Activated naive CD8-positive, alpha-beta T cell (primary cell): ENCODE results near the gene GSTT2.
"Not testable (repeated sequence)": the region's sequence is repeated elsewhere in the genome, so short reads cannot be mapped to it uniquely, and the experiment has no call there.

Experiments used
- H3K27ac Mint-ChIP-seq: one replicate; pipeline ENCODE4 v1.8.0; 2021; ENCODE audit warnings: mixed read lengths
- H3K27me3 Mint-ChIP-seq: one replicate; pipeline ENCODE4 v1.8.0; 2021; ENCODE audit warnings: mixed read lengths
- H3K36me3 Mint-ChIP-seq: one replicate; pipeline ENCODE4 v1.8.0; 2021; ENCODE audit warnings: mixed read lengths
- H3K4me1 Mint-ChIP-seq: one replicate; pipeline ENCODE4 v1.8.0; 2021; ENCODE audit warnings: low read depth, mixed read lengths
- H3K4me3 Mint-ChIP-seq: one replicate; pipeline ENCODE4 v1.8.0; 2021; ENCODE audit warnings: mild to moderate bottlenecking, mixed read lengths
- H3K9me3 Mint-ChIP-seq: one replicate; pipeline ENCODE4 v1.8.0; 2021; ENCODE audit warnings: low read depth, mixed read lengths

GSTT2 gene

GRCh38 chr22:23979557-23980240, at the start of gene GSTT2:
GSTT2 (plus strand) TSS chr22:23980134.
- H3K4me1 Mint-ChIP-seq, H3K27ac Mint-ChIP-seq, H3K36me3 Mint-ChIP-seq, H3K27me3 Mint-ChIP-seq, H3K9me3 Mint-ChIP-seq, H3K4me3 Mint-ChIP-seq: not testable (repeated sequence)

GRCh38 chr22:23938328-23939016, 41.5 kb upstream of the GSTT2 start:
- Mint-ChIP-seq H3K27me3 (no peaks in the 10 kb centered on the region), H3K4me3 (no peak overlapping the region)

GRCh38 chr22:23939017-23939357, 40.9 kb upstream of the GSTT2 start:
- Mint-ChIP-seq H3K9me3 (no peaks in the 10 kb centered on the region), H3K4me3 (no peak overlapping the region), H3K4me1 (no peaks in the 10 kb centered on the region), H3K27ac (no peak overlapping the region), H3K36me3 (no peaks in the 10 kb centered on the region), H3K27me3 (no peaks in the 10 kb centered on the region)

More at GRCh38 chr22:23938328-23939016, 41.5 kb upstream of the GSTT2 start:
- no peaks in the 10 kb centered on the region for H3K9me3 Mint-ChIP-seq
- no peaks in the 10 kb centered on the region for H3K4me1 Mint-ChIP-seq
- H3K27ac Mint-ChIP-seq: no peak overlapping the region
- H3K36me3 Mint-ChIP-seq: no peaks in the 10 kb centered on the region

- not testable (repeated sequence) for H3K4me3 Mint-ChIP-seq, H3K4me1 Mint-ChIP-seq, H3K9me3 Mint-ChIP-seq, H3K27ac Mint-ChIP-seq, H3K36me3 Mint-ChIP-seq, H3K27me3 Mint-ChIP-seq
Measured at GRCh38 chr22:23940166-23940565, 39.8 kb upstream of the GSTT2 start.

- not testable (repeated sequence) for H3K27ac Mint-ChIP-seq, H3K27me3 Mint-ChIP-seq, H3K4me3 Mint-ChIP-seq, H3K4me1 Mint-ChIP-seq, H3K36me3 Mint-ChIP-seq, H3K9me3 Mint-ChIP-seq
Measured at GRCh38 chr22:23947391-23947790, 32.5 kb upstream of the GSTT2 start.

- H3K27ac Mint-ChIP-seq, H3K4me1 Mint-ChIP-seq, H3K4me3 Mint-ChIP-seq, H3K27me3 Mint-ChIP-seq, H3K9me3 Mint-ChIP-seq, H3K36me3 Mint-ChIP-seq: not testable (repeated sequence)
Measured at GRCh38 chr22:23949764-23950163, 30.2 kb upstream of the GSTT2 start.

GRCh38 chr22:23951383-23951782, 28.6 kb upstream of the GSTT2 start:
- not testable (repeated sequence) for H3K36me3 Mint-ChIP-seq, H3K4me3 Mint-ChIP-seq, H3K4me1 Mint-ChIP-seq, H3K27me3 Mint-ChIP-seq, H3K27ac Mint-ChIP-seq, H3K9me3 Mint-ChIP-seq

- H3K9me3 Mint-ChIP-seq, H3K4me3 Mint-ChIP-seq, H3K27me3 Mint-ChIP-seq, H3K27ac Mint-ChIP-seq, H3K4me1 Mint-ChIP-seq, H3K36me3 Mint-ChIP-seq: not testable (repeated sequence)
Measured at GRCh38 chr22:23952794-23953405, 27.0 kb upstream of the GSTT2 start.

GRCh38 chr22:23953485-23953884, 26.4 kb upstream of the GSTT2 start:
- H3K27ac Mint-ChIP-seq, H3K36me3 Mint-ChIP-seq, H3K4me1 Mint-ChIP-seq, H3K27me3 Mint-ChIP-seq, H3K9me3 Mint-ChIP-seq, H3K4me3 Mint-ChIP-seq: not testable (repeated sequence)

GRCh38 chr22:23954193-23954990, 25.5 kb upstream of the GSTT2 start:
- H3K27ac Mint-ChIP-seq, H3K4me3 Mint-ChIP-seq, H3K9me3 Mint-ChIP-seq, H3K4me1 Mint-ChIP-seq, H3K27me3 Mint-ChIP-seq, H3K36me3 Mint-ChIP-seq: not testable (repeated sequence)

GRCh38 chr22:23954991-23955305, 25.0 kb upstream of the GSTT2 start:
- H3K27ac Mint-ChIP-seq, H3K4me3 Mint-ChIP-seq, H3K36me3 Mint-ChIP-seq, H3K27me3 Mint-ChIP-seq, H3K9me3 Mint-ChIP-seq, H3K4me1 Mint-ChIP-seq: not testable (repeated sequence)

GRCh38 chr22:23955886-23956285, 24.0 kb upstream of the GSTT2 start:
- not testable (repeated sequence) for H3K27ac Mint-ChIP-seq, H3K36me3 Mint-ChIP-seq, H3K4me1 Mint-ChIP-seq, H3K4me3 Mint-ChIP-seq, H3K27me3 Mint-ChIP-seq, H3K9me3 Mint-ChIP-seq

- H3K27me3 Mint-ChIP-seq, H3K36me3 Mint-ChIP-seq, H3K4me1 Mint-ChIP-seq, H3K4me3 Mint-ChIP-seq, H3K9me3 Mint-ChIP-seq: not testable (repeated sequence)
- peak overlapping the region; percentile 46 for H3K27ac Mint-ChIP-seq
Measured at GRCh38 chr22:23956301-23956900, 23.5 kb upstream of the GSTT2 start.

- H3K36me3 Mint-ChIP-seq, H3K27me3 Mint-ChIP-seq, H3K4me3 Mint-ChIP-seq, H3K4me1 Mint-ChIP-seq, H3K9me3 Mint-ChIP-seq, H3K27ac Mint-ChIP-seq: not testable (repeated sequence)
Measured at GRCh38 chr22:23961084-23961771, 18.7 kb upstream of the GSTT2 start, which contains the start of gene GSTT2B. GSTT2B (minus strand) TSS chr22:23961195; CDS start chr22:23961131, 64 bp downstream.

GRCh38 chr22:23966094-23966493, 13.8 kb upstream of the GSTT2 start:
- not testable (repeated sequence) for H3K27ac Mint-ChIP-seq, H3K4me3 Mint-ChIP-seq
- H3K4me1 Mint-ChIP-seq: peaks cover 16% of the 10 kb centered on the region

More at GRCh38 chr22:23966094-23966493, 13.8 kb upstream of the GSTT2 start:
- not testable (repeated sequence) for H3K27me3 Mint-ChIP-seq, H3K36me3 Mint-ChIP-seq, H3K9me3 Mint-ChIP-seq
